Mucosa of rectum (tissue), 2 donors: Measurements from ENCODE around the gene CUL9.

ENCODE experiments used
- H3K27ac ChIP-seq, 2 donors: one replicate each; pipeline ENCODE4 v1.7.0; 2013; ENCODE audit warnings: inconsistent platforms in 2 of 2, low read depth in 2 of 2, low read length in 2 of 2
- H3K27me3 ChIP-seq, 2 donors: one replicate each; pipeline ENCODE4 v1.7.0; 2013; ENCODE audit warnings: low read length in 2 of 2; ENCODE audit not compliant: control insufficient read depth in 2 of 2, insufficient read depth in 2 of 2
- H3K36me3 ChIP-seq, 2 donors: one replicate each; pipeline ENCODE4 v1.7.0; 2013; ENCODE audit warnings: low read length in 2 of 2; ENCODE audit not compliant: control insufficient read depth in 2 of 2, insufficient read depth in 2 of 2
- H3K4me1 ChIP-seq, 2 donors: one replicate each; pipeline ENCODE4 v1.7.0; 2013; ENCODE audit warnings: low read length in 2 of 2, mild to moderate bottlenecking in 1 of 2; ENCODE audit not compliant: control insufficient read depth in 2 of 2, insufficient read depth in 2 of 2
- H3K4me3 ChIP-seq, 2 donors: one replicate each; pipeline ENCODE4 v1.7.0; 2013; ENCODE audit warnings: low read length in 2 of 2
- H3K9ac ChIP-seq, 2 donors: one replicate each; pipeline ENCODE4 v1.7.0; 2013; ENCODE audit warnings: low read length in 2 of 2, low read depth in 1 of 2, mild to moderate bottlenecking in 1 of 2
- H3K9me3 ChIP-seq, 2 donors: one replicate each; pipeline ENCODE4 v1.7.0; 2013; ENCODE audit warnings: low read length in 2 of 2; ENCODE audit not compliant: control insufficient read depth in 2 of 2
- donor health status: healthy.
- donor health status: Normal muscosa, but diverticular disease.

Gene CUL9

GRCh38 chr6:43196337-43196736 is 14.3 kb downstream of the CUL9 start:
- no peaks in the 10 kb centered on the region for H3K27me3 ChIP-seq
- no peak overlapping the region for H3K9ac ChIP-seq
- peaks cover 32 to 51% of the 10 kb centered on the region in 2 donors for H3K36me3 ChIP-seq
- no peak overlapping the region for H3K4me3 ChIP-seq
- H3K4me1 ChIP-seq: no peaks in the 10 kb centered on the region
- H3K9me3 ChIP-seq: no peaks in the 10 kb centered on the region
- no peak overlapping the region for H3K27ac ChIP-seq

- no peaks in the 10 kb centered on the region for H3K27me3 ChIP-seq
- H3K4me1 ChIP-seq: no peaks in the 10 kb centered on the region
- H3K4me3 ChIP-seq: no peak overlapping the region
- no peak overlapping the region for H3K9ac ChIP-seq
- no peaks in the 10 kb centered on the region for H3K9me3 ChIP-seq
- peaks cover 29 to 43% of the 10 kb centered on the region in 2 donors for H3K36me3 ChIP-seq
- no peak overlapping the region for H3K27ac ChIP-seq
Measured at GRCh38 chr6:43199912-43200311, 17.9 kb downstream of the CUL9 start.

- Histone ChIP-seq H3K27ac (no peak overlapping the region), H3K27me3 (no peaks in the 10 kb centered on the region), H3K9ac (no peak overlapping the region), H3K36me3 (peaks cover 29 to 40% of the 10 kb centered on the region in 2 donors), H3K4me1 (no peaks in the 10 kb centered on the region), H3K9me3 (no peaks in the 10 kb centered on the region), H3K4me3 (no peak overlapping the region)
Measured at GRCh38 chr6:43200541-43200940, 18.5 kb downstream of the CUL9 start.

- no peaks in the 10 kb centered on the region for H3K4me1 ChIP-seq
- H3K9ac ChIP-seq: no peak overlapping the region
- H3K9me3 ChIP-seq: no peaks in the 10 kb centered on the region
- H3K4me3 ChIP-seq: no peak overlapping the region
- H3K36me3 ChIP-seq: peaks cover 20 to 28% of the 10 kb centered on the region in 2 donors
- H3K27ac ChIP-seq: no peak overlapping the region
- H3K27me3 ChIP-seq: no peaks in the 10 kb centered on the region
Measured at GRCh38 chr6:43202451-43202850, 20.5 kb downstream of the CUL9 start.

GRCh38 chr6:43203029-43203717 is 21.2 kb downstream of the CUL9 start:
- Histone ChIP-seq H3K36me3 (peaks cover 20 to 28% of the 10 kb centered on the region in 2 donors), H3K4me1 (no peaks in the 10 kb centered on the region), H3K4me3 (no peak overlapping the region), H3K9ac (no peak overlapping the region), H3K27ac (no peak overlapping the region), H3K27me3 (no peaks in the 10 kb centered on the region), H3K9me3 (no peaks in the 10 kb centered on the region)

GRCh38 chr6:43203718-43204095 is 21.7 kb downstream of the CUL9 start:
- Histone ChIP-seq H3K9ac (no peak overlapping the region), H3K9me3 (no peaks in the 10 kb centered on the region), H3K4me1 (no peaks in the 10 kb centered on the region), H3K36me3 (peaks cover 18 to 24% of the 10 kb centered on the region in 2 donors), H3K27ac (no peak overlapping the region), H3K4me3 (no peak overlapping the region), H3K27me3 (no peaks in the 10 kb centered on the region)

GRCh38 chr6:43204271-43205105 is 22.5 kb downstream of the CUL9 start:
- Histone ChIP-seq H3K4me3 (no peak overlapping the region), H3K4me1 (no peaks in the 10 kb centered on the region), H3K36me3 (peaks cover 18 to 21% of the 10 kb centered on the region in 2 donors), H3K27me3 (no peaks in the 10 kb centered on the region), H3K27ac (no peak overlapping the region), H3K9me3 (no peaks in the 10 kb centered on the region), H3K9ac (no peak overlapping the region)

DNA sequence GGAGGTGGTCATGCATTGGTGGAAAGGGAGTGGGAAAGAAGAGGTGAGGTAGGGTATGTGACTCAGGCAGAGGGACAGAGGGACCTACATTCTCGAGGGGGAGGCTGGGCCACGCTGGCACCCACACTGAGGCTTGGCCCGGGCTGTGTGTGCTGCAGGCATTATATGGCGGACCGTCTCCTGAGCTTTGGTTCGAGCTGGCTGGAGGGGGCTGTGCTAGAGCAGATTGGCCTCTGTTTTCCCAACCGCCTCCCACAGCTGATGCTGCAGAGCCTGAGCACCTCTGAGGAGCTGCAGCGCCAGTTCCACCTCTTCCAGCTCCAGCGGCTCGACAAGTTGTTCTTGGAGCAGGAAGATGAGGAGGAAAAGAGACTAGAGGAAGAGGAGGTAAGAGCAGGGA is 23.9 kb downstream of the CUL9 start:
- H3K36me3 ChIP-seq: peaks cover 6 to 11% of the 10 kb centered on the region in 2 donors
- no peaks in the 10 kb centered on the region for H3K4me1 ChIP-seq
- H3K27ac ChIP-seq: no peak overlapping the region
- H3K9me3 ChIP-seq: no peaks in the 10 kb centered on the region
- H3K27me3 ChIP-seq: no peaks in the 10 kb centered on the region
- H3K9ac ChIP-seq: no peak overlapping the region
- H3K4me3 ChIP-seq: no peak overlapping the region

DNA sequence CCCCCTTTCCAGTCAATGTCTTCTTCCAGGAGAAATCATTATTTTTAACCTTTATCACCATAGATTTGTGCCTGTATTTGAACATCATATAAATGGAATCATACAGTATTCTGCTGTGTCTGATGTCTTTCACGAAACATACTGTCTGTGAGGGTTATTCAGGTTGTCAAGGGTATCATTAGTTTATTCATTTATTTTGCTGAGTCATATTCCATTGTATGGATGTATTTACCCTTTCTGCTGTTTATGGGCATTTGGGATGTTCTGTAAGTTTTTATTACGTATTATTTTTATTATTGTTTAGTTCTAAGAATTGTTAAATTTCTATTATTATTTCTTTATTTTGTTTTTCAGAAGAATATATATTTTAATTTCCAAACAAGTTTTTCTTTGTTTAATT is 25.3 kb downstream of the CUL9 start:
- H3K4me3 ChIP-seq: no peak overlapping the region
- H3K9me3 ChIP-seq: no peaks in the 10 kb centered on the region
- no peak overlapping the region for H3K9ac ChIP-seq
- no peaks in the 10 kb centered on the region for H3K27me3 ChIP-seq
- peaks cover 0 to 4% of the 10 kb centered on the region in 2 donors for H3K4me1 ChIP-seq
- H3K36me3 ChIP-seq: peaks cover 5 to 7% of the 10 kb centered on the region in 2 donors
- H3K27ac ChIP-seq: no peak overlapping the region

- H3K27ac ChIP-seq: no peak overlapping the region
- H3K9me3 ChIP-seq: no peaks in the 10 kb centered on the region
- no peak overlapping the region for H3K9ac ChIP-seq
- H3K27me3 ChIP-seq: no peaks in the 10 kb centered on the region
- H3K4me3 ChIP-seq: no peak overlapping the region
- peaks cover 3 to 13% of the 10 kb centered on the region in 2 donors for H3K36me3 ChIP-seq
- H3K4me1 ChIP-seq: peaks cover 0 to 4% of the 10 kb centered on the region in 2 donors
Measured at GRCh38 chr6:43211955-43212354, 30.0 kb downstream of the CUL9 start.
